Measurements from ENCODE around the gene KNOP1. TPM values are rescaled to one million over a fixed set of nuclear protein-coding genes. Genes with fewer than 3 reads are reported as not detected.
"Not testable (repeated sequence)": the region's sequence is repeated elsewhere in the genome, so short reads cannot be mapped to it uniquely, and the experiment has no call there.

KNOP1 gene
- total RNA-seq, 1 donor from 2014 or later: 10.9 TPM

DNA sequence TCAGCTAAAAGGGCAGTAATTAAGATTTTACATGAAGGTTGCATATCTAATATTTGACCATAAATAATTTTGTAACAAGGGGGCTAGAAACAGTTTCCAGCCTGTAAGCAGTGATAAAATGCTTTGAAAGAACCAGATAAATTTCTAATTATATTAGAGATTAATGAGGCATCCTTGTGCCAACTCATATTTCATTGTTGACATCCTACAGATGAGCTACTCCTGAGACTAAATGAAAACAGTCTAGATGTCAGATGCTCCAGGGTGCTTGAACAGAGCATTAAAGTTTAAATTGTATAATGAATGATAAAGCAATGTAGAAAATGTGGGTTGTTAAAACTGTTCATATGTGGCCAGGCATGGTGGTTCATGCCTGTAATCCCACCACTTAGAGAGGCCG, 23.3 kb upstream of the KNOP1 start:
- DNase-seq: no peak

DNA sequence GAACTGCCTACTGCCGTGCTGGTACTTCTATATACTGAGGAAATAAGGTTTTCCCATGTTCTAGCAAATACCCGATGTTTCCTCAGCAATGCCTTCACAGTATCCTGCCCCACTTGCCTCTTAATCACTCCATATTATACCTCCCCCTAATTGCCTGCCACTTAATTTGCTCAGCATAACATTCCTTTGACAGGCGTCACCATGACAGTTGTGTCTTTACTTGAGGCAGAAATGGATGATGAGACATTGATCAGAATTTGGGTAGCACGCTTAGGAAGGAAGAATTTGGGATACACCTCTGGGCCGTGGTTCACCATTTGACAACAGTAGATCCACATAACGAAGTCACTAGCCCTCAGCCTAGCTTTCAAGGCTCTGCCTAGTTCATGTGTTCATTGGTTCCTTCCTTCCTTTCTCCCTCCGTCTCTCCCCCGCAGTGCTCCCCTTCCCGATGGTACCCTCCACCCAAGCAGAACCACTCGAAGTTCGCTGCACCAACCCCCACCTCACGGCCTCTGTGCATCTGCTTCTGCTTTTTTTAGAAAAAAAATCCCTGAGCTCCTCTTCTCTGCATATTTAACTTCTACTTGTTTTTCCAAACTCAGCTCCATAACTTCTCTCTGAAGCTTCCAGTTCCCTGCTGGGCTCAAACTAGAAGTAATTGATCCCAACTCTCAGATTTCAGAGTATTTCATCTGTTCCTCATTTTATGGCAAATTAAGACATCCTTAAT, 19.4 kb upstream of the KNOP1 start:
- DNase-seq: peak; percentile 44

DNA sequence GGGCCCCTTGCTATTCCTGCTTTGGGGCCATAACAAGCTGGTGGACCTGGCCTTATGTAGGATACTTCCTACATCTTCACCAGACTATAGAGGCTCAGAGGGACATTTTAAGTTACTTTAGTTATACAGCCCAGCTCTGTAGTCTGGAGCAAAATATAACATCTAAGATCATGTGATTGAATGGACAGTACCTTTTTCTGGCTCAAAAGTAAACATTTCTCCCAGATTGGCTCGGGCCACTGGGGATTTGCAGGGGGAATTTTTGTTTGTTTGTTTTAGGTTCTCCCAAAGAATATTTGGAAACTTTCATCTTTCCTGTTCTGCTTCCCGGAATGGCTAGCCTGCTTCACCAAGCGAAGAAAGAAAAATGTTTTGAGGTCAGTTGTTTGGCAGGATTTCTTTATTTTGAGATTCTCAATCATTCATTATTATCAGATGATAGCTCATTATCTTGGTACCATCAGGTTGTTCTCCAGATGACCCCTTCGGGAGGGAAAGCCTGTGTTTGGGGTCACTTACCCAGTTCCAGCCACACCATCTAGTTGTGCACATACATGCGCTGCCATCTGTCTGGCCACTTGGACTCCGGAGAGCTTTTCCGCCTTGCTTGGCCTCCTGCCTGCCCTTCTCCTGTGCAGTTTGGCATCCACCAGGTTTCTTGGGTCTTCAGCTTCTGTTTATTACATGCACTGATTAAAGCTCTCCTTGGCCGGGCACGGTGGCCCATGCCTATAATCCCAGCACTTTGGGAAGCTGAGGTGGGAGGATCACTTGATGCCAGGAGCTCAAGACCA, 17.2 kb upstream of the KNOP1 start:
- DNase-seq: no peak

DNA sequence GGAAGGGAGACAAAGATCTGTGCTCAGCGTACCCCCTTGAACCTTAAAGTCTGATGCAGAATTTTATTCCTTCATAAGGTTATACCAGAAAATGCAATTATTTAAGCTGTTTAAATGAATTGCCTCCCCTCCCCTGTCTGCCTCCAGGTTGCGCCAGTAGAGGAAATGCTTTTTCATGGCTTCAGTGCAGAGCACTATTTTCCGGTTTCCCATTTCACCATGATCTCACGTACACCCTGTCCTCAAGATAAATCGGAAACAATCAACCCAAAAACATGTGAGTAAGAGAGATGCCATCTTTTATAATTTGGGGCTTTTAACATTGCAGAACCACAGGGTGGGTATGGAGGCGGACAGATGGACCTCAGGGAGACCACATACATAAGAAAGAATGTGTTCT, 15.5 kb upstream of the KNOP1 start:
- DNase-seq: no peak

DNA sequence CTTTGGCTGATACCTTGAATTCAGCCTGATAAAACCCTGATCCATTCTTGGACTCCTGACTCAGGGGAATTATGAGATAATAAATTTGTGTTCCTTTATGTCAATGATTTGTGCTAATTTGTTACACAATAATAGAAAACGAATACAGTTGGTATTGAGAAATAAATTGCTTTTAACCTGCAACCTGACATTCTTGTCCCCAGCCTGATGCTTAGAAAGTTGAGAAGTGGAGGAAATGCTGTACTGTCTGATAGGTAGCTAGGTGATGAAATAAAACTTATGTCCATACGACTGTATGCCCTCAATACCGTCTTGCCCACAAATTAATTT, 10.6 kb upstream of the KNOP1 start:
- no peak for DNase-seq

DNA sequence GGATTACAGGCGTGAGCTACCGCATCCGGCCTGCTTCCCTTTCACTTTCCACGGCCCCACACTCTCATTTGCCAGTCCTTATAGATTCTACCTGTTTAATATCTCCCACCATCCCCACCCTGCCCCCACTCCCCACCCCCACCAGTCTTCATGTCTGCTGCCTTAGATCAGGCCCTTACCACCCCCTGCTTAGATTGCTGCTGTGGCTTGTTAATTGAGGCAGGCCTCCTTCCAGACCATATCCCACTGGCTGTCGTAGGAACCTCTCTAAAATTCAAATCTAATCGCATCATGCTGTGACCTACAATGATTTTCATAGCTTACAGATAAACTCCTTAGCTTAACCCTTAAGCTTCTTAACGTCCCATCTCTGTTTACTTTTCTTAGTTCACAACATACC, 5.0 kb upstream of the KNOP1 start:
- DNase-seq: no peak

DNA sequence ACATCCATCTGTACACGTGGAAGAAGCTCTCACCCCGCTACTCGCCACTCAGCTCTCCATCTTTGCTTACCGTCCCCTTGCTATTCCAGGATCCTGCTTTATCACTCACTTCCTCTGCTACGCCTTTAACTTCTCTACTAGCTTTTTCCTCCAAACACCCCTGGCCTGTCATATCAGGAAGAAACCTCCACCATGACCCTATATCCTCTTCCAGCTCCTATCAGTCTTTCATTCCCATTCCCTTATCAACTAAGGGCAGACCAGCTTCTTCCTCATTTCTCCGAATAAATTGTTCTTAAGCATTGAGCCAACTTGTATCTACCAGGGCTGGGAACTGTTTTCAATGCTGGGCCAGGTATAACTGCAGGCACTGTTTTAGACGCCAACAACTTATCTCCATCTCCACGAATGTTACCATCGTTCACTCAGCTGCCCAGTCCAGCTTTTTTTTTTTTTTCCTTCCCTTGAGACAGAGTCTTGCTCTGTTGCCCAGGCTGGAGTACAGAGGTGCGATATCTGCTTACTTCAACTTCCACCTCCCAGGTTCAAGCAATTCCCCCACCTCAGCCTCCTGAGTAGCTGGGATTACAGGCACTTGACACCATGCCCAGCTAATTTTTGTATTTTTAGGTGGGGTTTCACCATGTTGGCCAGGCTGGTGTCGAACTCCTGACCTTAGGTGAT, 4.4 kb upstream of the KNOP1 start:
- no peak for DNase-seq

DNA sequence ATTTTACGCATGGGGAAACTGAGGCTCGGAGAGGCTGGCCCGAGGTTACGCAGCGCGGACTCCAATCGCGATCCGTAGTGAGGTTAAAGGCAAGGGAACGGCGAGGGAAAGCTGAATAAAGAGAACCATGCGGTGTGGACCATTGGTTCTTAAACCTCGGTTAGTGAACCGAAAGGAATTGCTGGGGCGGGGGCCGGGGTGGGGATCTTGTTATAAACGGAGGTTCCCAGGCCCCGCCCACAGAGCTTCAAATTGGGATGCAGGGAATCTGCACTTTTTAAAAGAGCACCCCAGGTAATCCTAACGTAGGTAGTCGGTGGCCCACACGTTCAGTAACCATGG, 568 bp upstream of the KNOP1 start:
- DNase-seq: no peak

DNA sequence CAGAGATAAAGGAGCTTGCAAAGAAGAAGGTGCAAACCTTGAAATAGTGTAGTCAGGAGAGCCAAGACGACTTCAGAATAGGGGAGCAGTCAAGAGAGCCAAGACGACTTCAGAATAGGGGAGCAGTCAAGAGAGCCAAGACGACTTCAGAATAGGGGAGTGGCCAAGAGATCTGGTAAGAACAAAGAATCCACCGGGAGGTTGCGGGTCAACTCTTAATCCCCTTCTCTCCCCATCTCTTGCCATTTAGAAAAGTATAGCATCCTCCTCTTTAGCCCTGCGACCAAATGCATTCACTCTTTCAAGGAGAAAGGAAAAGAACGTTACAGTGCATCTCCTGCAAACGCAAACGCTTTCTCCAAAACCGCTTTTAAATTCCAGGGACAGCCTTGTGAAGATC, 713 bp downstream of the KNOP1 start:
- DNase-seq: no peak

DNA sequence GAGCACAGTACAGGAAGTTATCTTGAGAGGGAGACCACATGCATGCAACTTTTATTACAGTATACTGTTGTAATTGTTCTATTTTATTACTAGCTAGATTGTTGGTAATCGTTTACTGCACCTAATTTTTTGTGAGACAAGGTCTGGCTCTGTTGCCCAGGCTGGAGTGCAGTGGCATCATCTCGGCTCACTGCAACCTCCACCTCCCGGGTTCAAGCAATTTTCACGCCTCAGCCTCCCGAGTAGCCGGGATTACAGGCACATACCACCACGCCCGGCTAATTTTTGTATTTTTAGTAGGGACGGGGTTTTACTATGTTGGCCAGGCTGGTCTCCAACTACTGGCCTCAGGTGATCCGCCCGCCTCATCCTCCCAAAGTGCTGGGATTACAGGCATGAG, 1.3 kb downstream of the KNOP1 start:
- DNase-seq: not testable (repeated sequence)

DNA sequence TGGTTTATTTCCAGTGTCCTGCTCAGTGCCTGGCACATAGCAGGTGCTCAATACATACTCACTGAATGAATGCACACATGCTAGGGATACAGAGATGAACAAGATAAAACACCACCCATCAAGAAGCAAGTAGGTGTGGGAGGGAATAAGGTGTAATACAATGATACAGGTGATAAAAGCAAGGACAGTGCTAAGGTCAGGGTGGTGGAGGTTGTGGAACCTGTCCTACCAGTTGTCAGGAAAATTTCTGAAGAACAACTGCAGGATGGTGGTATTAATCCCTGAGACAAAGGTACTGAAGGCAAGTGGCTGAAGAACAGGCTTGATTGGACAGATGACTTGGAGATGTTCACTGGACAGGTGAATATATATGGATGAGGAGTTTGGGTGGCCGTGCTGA, 1.8 kb downstream of the KNOP1 start:
- no peak for DNase-seq

DNA sequence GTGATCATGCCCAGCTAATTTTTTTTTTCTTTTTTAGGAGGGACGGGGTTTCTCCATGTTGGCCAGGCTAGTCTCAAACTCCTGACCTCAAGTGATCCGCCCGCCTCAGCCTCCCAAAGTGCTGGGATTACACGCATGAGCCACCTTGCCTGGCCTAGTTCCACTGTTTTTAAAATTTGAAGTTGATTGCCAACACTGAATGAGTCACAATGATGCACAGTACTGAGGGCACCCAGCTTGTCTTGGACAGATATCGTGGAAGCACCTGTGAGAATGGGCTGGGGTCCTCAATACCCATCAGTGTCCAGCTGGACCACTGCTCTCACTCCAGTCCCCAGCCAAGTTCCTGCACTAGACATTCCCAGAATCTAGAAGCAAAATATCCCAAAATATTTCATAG, 2.5 kb downstream of the KNOP1 start:
- no peak for DNase-seq

DNA sequence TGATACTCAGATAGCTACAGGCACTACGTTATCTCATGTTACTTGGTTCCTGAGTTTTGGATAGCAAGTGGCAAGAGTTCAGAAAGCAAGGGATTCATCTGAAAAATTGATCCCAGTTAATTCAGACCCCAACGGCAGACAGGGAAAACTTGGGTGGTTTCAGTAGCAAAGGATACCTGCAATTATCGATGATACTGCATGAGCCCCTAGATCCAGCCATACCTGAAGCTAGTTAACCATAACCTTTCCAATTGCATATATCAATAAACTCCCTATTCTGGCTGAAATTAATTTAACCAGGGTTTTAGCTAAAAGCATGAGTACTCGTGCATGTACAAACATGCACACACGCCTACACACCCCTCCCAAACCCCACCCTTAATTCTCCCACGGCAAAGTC, 4.3 kb downstream of the KNOP1 start:
- no peak for DNase-seq

DNA sequence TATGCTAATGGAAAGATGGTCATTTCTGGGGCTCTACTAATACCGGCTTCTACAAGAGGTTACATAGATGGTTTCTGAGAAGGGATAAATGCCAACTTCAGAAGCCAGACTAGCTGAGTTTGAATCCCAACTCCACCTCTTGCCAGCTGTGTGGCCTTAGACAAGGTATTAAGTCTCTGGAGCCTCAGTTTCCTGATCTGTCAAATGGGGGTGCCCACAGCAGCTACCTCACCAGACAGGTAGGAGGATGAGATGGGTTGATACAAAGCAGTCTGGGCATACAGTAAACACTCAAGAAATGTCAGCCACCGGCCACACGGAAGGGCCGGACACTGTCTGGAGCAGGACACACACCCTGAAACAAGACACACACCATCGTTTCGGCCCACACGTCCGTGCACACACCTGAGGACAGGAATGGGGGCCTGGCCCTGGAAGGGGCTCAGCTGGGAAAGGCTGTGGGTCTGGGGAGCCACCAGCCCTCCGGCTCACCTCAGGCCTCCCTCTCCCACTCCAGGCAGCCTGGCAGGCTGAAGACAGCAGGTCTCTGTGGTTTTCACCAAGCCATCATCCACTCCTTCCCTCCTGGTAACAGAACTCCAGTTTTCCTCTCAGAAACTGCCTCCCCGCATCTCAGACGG, 5.5 kb downstream of the KNOP1 start:
- no peak for DNase-seq

DNA sequence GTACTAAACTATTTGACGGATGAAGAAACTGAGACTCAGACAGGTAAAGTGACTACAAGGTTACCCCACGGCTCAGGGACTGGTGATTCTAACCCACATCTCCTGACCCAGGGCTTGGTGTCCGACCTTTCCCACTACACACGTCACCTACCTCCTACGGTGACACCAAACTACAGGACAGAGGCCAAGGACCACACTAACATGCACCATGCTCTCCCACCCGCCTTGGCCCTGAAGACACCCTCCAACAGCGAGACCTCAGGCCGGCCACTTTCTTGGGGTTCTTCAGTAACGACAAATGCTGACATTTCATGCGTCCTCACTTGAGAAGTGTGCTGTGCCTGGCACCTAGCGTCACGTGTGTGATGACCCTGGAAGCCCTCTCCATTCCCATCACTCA, 6.4 kb downstream of the KNOP1 start:
- no peak for DNase-seq

DNA sequence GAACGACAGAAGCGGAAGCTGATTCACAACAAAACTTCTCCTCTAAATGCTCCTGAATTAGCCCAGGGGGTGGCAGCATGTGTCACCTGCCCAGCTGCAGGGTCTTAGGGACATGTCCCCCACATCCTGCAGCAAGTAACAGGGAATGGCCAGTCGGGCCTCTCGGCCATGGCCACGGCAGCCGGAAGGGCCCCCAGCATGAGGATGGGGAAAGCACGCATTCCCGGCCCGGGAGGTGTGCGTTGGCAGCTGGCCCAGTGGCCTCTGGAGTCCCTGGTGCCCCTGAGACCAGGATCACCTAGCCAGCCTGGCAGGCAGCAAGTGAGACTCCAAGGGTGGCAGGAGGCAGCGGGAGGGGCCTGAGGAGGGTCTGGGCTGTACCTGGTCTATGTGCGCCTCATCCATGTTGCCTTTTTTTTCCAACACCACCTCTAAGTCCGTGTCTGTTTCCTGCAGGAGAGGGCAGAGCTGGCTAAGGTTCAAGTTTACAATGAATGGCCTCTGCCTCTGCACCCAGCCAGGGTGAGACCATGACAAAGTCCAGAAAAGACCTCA, 7.0 kb downstream of the KNOP1 start:
- DNase-seq: no peak

DNA sequence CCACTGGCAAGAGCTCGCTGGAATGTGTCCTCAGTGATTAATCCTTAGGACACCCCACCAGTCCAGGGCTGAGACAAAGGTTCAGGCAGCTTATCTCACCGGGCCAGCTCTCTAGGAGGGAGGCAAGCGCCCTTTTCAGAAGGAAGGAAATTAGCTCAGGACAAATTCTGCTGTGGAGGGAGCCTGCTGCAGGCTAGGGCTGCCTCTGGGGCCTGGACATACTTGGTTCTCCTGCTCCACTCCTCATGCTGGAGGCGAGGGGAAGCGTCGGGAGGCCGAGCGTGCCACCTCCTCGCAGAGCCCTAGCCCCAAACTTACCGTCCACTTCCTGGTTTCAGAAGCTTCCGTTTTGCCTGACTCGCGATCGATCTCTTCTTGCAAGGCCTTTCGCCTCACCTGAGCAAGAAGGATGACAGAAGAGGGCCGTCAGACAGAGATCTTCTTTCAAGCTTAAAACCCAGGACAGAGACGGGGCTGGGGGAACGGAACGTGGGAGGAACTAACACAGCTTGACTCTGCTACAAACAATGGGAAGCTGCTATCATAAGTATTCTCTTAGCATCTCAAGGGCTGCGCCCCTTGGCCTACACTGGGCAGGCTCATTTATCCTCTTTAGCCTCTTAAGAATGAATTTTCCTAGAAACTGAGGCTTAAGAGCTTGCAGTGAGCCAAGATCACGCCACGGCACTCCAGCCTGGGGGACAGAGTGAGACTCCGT, 7.7 kb downstream of the KNOP1 start:
- DNase-seq: no peak

DNA sequence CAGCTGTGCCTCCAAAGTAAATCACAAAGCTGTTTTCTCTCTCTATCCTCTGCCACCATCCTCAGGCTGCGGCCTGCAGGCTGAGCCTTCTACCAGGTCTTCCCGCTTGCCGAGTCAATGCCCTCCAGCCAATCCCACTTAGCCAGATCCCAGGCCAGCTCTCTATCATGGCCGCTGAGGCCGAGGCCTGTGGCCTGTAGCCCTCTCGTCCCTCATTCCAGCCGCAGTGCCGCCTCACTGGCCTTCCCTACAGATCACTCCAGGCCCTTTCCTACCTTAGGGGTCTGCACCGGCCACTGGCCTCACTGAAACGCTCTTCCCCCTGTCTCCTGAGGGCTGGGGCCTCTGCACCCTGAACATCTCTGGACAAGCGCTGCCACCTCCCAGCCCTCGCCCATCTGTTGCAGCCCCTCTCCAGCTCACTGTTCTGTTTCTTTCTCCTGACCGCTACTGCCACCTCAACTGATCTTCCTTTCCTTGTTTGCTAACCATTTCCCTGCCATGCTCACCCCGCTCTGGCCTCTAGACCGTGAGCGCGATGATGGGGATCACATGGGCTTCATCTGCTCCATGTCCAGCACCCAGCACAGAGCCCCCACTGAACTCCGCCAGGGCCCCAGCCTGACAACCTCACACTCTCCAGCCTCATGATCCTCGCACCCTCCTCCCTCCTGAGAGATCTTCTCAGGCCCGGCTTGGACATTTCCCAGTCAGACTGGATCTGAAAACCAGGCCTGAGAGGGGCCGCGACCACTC, 8.5 kb downstream of the KNOP1 start:
- no peak for DNase-seq

DNA sequence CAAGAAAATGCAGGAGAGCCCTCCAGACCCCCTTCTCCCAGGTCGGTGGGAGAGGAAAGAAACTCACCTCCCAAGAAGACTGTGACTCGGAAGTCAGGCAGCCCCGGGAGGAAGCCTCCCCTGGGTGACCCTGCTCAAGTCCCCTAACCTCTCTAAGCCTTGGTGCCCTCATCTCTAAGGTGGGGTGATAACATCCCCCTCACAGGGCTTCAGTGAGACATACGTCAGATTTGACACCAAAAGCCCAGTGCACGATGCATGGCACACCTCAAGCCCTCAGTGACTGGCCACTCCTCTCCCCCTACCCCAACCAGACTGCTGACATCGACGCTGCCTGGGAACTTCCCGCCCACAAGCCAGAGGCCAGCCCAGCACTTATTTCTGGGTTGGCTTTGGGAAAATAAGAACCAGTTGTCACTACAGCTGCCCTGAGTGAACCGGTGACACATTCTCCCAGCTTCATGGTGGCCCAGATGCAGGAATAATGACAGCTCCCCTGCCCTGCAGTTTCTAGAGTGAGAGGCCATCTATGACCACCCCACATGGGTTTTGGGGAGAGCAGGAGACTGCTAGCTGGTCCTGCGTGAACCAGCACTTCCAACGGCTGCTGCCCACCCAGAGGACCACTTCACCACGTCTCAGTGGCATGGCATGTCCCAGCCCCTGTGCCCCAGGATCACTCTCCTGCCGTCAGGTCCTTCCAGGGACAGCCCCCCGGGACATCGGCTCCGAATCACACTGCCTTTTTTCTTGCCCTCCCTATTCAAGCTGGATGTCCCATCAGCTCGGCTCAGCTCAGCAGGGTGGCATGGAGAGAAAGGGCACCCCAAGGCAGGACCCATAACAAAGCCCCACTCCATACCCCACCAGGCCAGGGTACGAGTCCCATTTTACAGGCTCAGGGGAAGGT, 9.5 kb downstream of the KNOP1 start:
- no peak for DNase-seq

DNA sequence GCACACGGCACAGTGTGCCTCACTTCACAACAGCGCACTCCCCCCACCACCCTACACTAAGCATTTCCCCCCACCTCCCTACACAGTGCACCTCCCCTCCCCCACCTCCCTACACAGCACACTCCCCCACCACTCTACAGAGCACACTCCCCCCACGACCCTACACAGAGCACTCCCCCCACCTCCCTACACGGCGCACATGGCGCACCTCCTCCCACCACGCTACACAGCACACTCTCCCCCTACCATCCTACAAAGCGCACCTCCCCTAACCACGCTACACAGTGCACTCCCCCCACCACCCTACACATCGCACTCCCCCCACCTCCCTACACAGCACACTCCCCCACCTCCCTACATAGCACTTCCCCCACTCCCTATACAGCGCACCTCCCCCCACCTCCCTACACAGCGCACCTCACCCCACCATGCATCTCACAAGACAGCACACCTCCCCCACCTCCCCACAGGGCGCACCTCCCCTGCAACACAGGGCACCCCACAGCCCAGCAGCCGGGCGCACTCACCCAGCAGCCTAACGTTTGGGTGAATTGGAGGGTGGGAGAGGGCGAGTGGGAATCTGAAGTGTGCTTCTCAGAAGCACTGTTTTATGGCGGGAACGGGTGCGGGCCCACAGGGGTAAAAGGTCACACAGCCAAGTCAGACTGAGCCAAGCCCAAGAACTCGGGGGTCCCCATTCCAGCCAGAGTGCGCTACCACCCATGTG, 10.3 kb downstream of the KNOP1 start:
- DNase-seq: no peak

All from skin of body (tissue), 2 donors.